ENCODE results near the gene ANGPTL8.
A peak's percentile ranks its signal among the peaks of the same experiment; 100 is the strongest.

Gene ANGPTL8

GRCh38 chr19:11238041-11238440 is 1.4 kb upstream of the ANGPTL8 start:
- no peak for DNase-seq

- DNase-seq, result no peak
Measured at GRCh38 chr19:11238781-11239376, 540 bp upstream of the ANGPTL8 start.

- DNase-seq, result no peak
Measured at GRCh38 chr19:11240008-11240444, 607 bp downstream of the ANGPTL8 start.

GRCh38 chr19:11242025-11242424 is 2.6 kb downstream of the ANGPTL8 start:
- DNase-seq, result no peak

GRCh38 chr19:11242864-11243797 is 3.7 kb downstream of the ANGPTL8 start:
- DNase-seq, result peak; percentile 83

- DNase-seq, result no peak
Measured at GRCh38 chr19:11243798-11244169, 4.4 kb downstream of the ANGPTL8 start.

- DNase-seq, result no peak
Measured at GRCh38 chr19:11244846-11245589, 5.6 kb downstream of the ANGPTL8 start.

- no peak for DNase-seq
Measured at GRCh38 chr19:11246941-11247340, 7.5 kb downstream of the ANGPTL8 start.

GRCh38 chr19:11247391-11247790 is 8.0 kb downstream of the ANGPTL8 start:
- no peak for DNase-seq

GRCh38 chr19:11247934-11248333 is 8.5 kb downstream of the ANGPTL8 start:
- no peak for DNase-seq

GRCh38 chr19:11248852-11249251 is 9.4 kb downstream of the ANGPTL8 start:
- DNase-seq, result no peak

GRCh38 chr19:11251217-11251616 is 11.8 kb downstream of the ANGPTL8 start:
- no peak for DNase-seq

- no peak for DNase-seq
Measured at GRCh38 chr19:11251650-11252314, 12.4 kb downstream of the ANGPTL8 start.

- DNase-seq, result no peak
Measured at GRCh38 chr19:11252665-11253355, 13.4 kb downstream of the ANGPTL8 start.

GRCh38 chr19:11254666-11255065 is 15.2 kb downstream of the ANGPTL8 start:
- no peak for DNase-seq

- DNase-seq, result no peak
Measured at GRCh38 chr19:11256189-11256588, 16.8 kb downstream of the ANGPTL8 start.

GRCh38 chr19:11257846-11258380 is 18.5 kb downstream of the ANGPTL8 start:
- DNase-seq, result no peak

- DNase-seq, result no peak
Measured at GRCh38 chr19:11260996-11261395, 21.6 kb downstream of the ANGPTL8 start.

- no peak for DNase-seq
Measured at GRCh38 chr19:11261431-11261970, 22.1 kb downstream of the ANGPTL8 start.

- no peak for DNase-seq
Measured at GRCh38 chr19:11261971-11262839, 22.8 kb downstream of the ANGPTL8 start, which contains the start of gene DOCK6. TSS of gene DOCK6 (minus strand) at chr19:11262524. CDS start at chr19:11262440, 84 bp downstream.

- DNase-seq, result no peak
Measured at GRCh38 chr19:11263726-11264125, 24.3 kb downstream of the ANGPTL8 start.
